Neural cell (in vitro differentiated cells): Measurements from ENCODE around the gene ARFRP1. TPM values are rescaled to one million over a fixed set of nuclear protein-coding genes. Genes with fewer than 3 reads are reported as not detected.

ENCODE experiments used
- H2AFZ ChIP-seq: fragments of 200-600, 300-800 bp; sonication (generic), shearing (Covaris generic); 2 replicates; pipeline ENCODE4 v1.6.0; 2014; ENCODE audit warnings: low read depth, mild to moderate bottlenecking, antibody characterized with exemption, low read length, moderate library complexity
- H3F3A ChIP-seq: fragments of 200-600 bp; shearing (Covaris generic); 2 replicates; pipeline ENCODE4 v1.6.1; 2016; ENCODE audit warnings: mild to moderate bottlenecking, moderate library complexity, mixed read lengths, antibody characterized with exemption, low read length; ENCODE audit not compliant: insufficient read depth, poor library complexity, severe bottlenecking
- H3K27ac ChIP-seq: fragments of 200-600, 300-800 bp; sonication (generic), shearing (Covaris generic); 2 replicates; pipeline ENCODE4 v1.5.1; 2014; ENCODE audit warnings: mild to moderate bottlenecking, low read length, moderate library complexity
- H3K27me3 ChIP-seq: fragments of 300-800, 200-600 bp; sonication (generic), shearing (Covaris generic); 2 replicates; pipeline ENCODE4 v1.6.0; 2014; ENCODE audit warnings: mild to moderate bottlenecking, low read depth, low read length, moderate library complexity; ENCODE audit not compliant: insufficient read depth
- H3K36me3 ChIP-seq: fragments of 300-800, 200-600 bp; sonication (generic), shearing (Covaris generic); 2 replicates; pipeline ENCODE4 v1.5.1; 2014; ENCODE audit warnings: mild to moderate bottlenecking, antibody characterized with exemption, low read length, moderate library complexity; ENCODE audit not compliant: insufficient read depth
- H3K4me2 ChIP-seq: fragments of 300-800, 200-600 bp; sonication (generic), shearing (Covaris generic); 2 replicates; pipeline ENCODE4 v1.6.0; 2014; ENCODE audit warnings: mild to moderate bottlenecking, low read length
- H3K4me3 ChIP-seq: fragments of 300-800, 200-600 bp; sonication (generic), shearing (Covaris generic); 2 replicates; pipeline ENCODE4 v1.5.1; 2014; ENCODE audit warnings: mild to moderate bottlenecking, low read length, moderate library complexity
- H3K79me2 ChIP-seq: fragments of 200-600 bp; shearing (Covaris generic); replicated peaks from 2 replicates; pipeline ENCODE4 v1.6.0; 2014; ENCODE audit warnings: mild to moderate bottlenecking, low read length, moderate library complexity; ENCODE audit not compliant: insufficient read depth
- H3K9ac ChIP-seq: fragments of 300-800, 200-600 bp; sonication (generic), shearing (Covaris generic); 2 replicates; pipeline ENCODE4 v1.6.1; 2016; ENCODE audit warnings: mild to moderate bottlenecking, low read length, mixed read lengths
- H3K9me2 ChIP-seq: fragments of 200-600 bp; shearing (Covaris generic); 2 replicates; pipeline ENCODE4 v1.6.1; 2016; ENCODE audit warnings: mild to moderate bottlenecking, low read length, mixed read lengths; ENCODE audit not compliant: insufficient read depth
- H3K9me3 ChIP-seq: fragments of 200-600, 300-800 bp; sonication (generic), shearing (Covaris generic); 2 replicates; pipeline ENCODE4 v1.6.1; 2016; ENCODE audit warnings: mild to moderate bottlenecking, mixed run types, low read length, moderate library complexity, mixed read lengths
- H4K20me1 ChIP-seq: fragments of 200-600 bp; shearing (Covaris generic); 2 replicates; pipeline ENCODE4 v1.6.1; 2016; ENCODE audit warnings: mild to moderate bottlenecking, mixed run types; ENCODE audit not compliant: insufficient read depth
- EP300 ChIP-seq: fragments of 450-650 bp; conservative IDR thresholded peaks from 2 replicates; pipeline ENCODE4 v1.6.1; 2014; ENCODE audit warnings: antibody characterized with exemption, mild to moderate bottlenecking, moderate library complexity; ENCODE audit not compliant: poor library complexity, severe bottlenecking
- EZH2 ChIP-seq: fragments of 200-600, 300-800 bp; shearing (Covaris generic), sonication (generic); IDR thresholded peaks from 2 replicates; pipeline ENCODE4 v1.6.1; 2014; ENCODE audit warnings: antibody characterized with exemption, low read length, borderline replicate concordance, mild to moderate bottlenecking; ENCODE audit not compliant: insufficient read depth, poor library complexity, severe bottlenecking
- MXI1 ChIP-seq: fragments of 450-650 bp; conservative IDR thresholded peaks from 2 replicates; pipeline ENCODE4 v1.6.1; 2014; ENCODE audit warnings: antibody characterized with exemption, mild to moderate bottlenecking; ENCODE audit not compliant: poor library complexity, severe bottlenecking
- POLR2AphosphoS5 ChIP-seq: IDR thresholded peaks from 2 replicates; pipeline ENCODE4 v1.6.1; 2012
- RAD21 ChIP-seq: fragments of 450-650 bp; conservative IDR thresholded peaks from 2 replicates; pipeline ENCODE4 v1.6.1; 2014; ENCODE audit warnings: antibody characterized with exemption, mild to moderate bottlenecking, moderate library complexity
- SMC3 ChIP-seq: fragments of 450-650 bp; conservative IDR thresholded peaks from 2 replicates; pipeline ENCODE4 v1.6.1; 2014; ENCODE audit warnings: antibody characterized with exemption, mild to moderate bottlenecking, moderate library complexity; ENCODE audit not compliant: poor library complexity
- TAF1 ChIP-seq: IDR thresholded peaks from 2 replicates; pipeline ENCODE4 v1.6.1; 2012; ENCODE audit warnings: low read depth
- polyA plus RNA-seq: library from polyadenylated mRNA; depleted of rRNA; stranded (reverse); fragments of >200 nt; gene quantifications from 2 replicates; pipeline ENCODE4 v1.2.3, GENCODE V29; 2014
- TF ChIP-seq, protein P1 (sequence below): IDR thresholded peaks from 2 replicates; pipeline ENCODE4 v1.6.1; 2012; ENCODE audit warnings: borderline replicate concordance
- TF ChIP-seq, protein P2 (sequence below): fragments of 450-650 bp; IDR thresholded peaks from 2 replicates; pipeline ENCODE4 v1.5.1; 2014; ENCODE audit warnings: antibody characterized with exemption, mild to moderate bottlenecking, moderate library complexity; ENCODE audit not compliant: poor library complexity, severe bottlenecking

ARFRP1 gene
- polyA plus RNA-seq, 1 donor from 2014 or later = 70.9 TPM

DNA sequence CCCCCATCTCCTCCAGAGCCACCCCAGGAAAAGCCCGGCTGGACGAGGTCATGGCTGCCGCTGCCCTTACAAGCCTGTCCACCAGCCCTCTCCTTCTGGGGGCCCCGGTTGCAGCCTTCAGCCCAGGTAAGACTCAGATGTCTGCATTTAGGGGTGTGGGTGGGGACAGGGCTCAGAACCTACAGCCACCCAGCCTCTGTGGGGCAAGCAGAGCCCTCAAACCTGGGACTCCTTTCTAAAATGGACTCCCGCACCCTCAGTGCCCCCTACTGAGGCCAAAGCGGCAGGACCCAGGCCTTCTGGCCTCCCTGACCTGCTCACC lies 33.5 kb upstream of the ARFRP1 start:
- Histone ChIP-seq H2AFZ (no peak overlapping the region), H3K9me2 (no peaks in the 10 kb centered on the region), H3K9me3 (no peaks in the 10 kb centered on the region), H4K20me1 (no peaks in the 10 kb centered on the region), H3K9ac (peak overlapping the region; percentile 76), H3K79me2 (no peaks in the 10 kb centered on the region), H3K27me3 (no peaks in the 10 kb centered on the region), H3F3A (no peaks in the 10 kb centered on the region), H3K27ac (peak overlapping the region; percentile 47), H3K36me3 (no peaks in the 10 kb centered on the region), H3K4me3 (peak overlapping the region; percentile 84), H3K4me2 (peak overlapping the region; percentile 70)
- no peak for TF ChIP-seq EZH2
- TF ChIP-seq, protein P1, sequence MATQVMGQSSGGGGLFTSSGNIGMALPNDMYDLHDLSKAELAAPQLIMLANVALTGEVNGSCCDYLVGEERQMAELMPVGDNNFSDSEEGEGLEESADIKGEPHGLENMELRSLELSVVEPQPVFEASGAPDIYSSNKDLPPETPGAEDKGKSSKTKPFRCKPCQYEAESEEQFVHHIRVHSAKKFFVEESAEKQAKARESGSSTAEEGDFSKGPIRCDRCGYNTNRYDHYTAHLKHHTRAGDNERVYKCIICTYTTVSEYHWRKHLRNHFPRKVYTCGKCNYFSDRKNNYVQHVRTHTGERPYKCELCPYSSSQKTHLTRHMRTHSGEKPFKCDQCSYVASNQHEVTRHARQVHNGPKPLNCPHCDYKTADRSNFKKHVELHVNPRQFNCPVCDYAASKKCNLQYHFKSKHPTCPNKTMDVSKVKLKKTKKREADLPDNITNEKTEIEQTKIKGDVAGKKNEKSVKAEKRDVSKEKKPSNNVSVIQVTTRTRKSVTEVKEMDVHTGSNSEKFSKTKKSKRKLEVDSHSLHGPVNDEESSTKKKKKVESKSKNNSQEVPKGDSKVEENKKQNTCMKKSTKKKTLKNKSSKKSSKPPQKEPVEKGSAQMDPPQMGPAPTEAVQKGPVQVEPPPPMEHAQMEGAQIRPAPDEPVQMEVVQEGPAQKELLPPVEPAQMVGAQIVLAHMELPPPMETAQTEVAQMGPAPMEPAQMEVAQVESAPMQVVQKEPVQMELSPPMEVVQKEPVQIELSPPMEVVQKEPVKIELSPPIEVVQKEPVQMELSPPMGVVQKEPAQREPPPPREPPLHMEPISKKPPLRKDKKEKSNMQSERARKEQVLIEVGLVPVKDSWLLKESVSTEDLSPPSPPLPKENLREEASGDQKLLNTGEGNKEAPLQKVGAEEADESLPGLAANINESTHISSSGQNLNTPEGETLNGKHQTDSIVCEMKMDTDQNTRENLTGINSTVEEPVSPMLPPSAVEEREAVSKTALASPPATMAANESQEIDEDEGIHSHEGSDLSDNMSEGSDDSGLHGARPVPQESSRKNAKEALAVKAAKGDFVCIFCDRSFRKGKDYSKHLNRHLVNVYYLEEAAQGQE = no peak
- TF ChIP-seq TAF1 = no peak
- TF ChIP-seq MXI1 = no peak

DNA sequence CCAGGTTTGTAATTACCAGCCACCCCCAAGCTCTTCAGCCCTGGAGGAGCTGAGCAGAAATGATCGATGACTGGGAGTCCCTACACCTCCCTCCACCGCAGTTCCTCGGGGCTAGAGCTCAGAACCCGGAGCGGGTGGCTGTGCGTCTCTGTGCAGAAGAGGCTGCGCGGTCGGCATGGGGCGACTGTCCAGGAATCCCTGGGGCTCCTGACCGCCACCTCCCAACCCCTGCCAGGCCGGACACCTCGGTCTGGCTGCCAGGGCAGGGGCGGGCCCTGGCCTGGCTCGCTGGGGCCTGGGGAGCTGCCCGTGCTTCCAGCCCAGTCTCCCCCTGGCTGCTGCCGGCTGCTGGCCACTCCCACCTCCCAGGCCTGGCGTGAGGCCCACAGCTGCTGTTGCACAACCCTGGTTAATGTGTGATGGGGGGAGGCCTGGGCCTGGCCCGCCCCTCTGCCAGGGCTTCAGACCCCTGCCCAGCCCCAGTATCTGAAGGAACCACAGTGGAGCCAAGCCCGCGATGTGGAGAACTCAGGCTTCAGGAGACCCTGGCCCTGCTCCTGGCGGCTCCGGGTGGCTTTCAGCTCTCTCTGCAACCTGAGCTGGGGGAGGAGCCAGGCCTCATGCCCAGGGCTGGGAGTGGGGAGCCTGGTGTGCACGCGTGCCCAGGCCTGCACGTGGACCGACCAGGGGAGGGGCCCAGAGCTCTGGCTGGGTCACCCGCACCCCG lies 33.0 kb upstream of the ARFRP1 start:
- H3F3A ChIP-seq = no peaks in the 10 kb centered on the region
- H3K36me3 ChIP-seq = no peaks in the 10 kb centered on the region
- TF ChIP-seq EP300 (no peak), POLR2AphosphoS5 (no peak), EZH2 (no peak), MXI1 (no peak), TAF1 (peak; percentile 11), RAD21 (no peak), SMC3 (peak; percentile 24)
- TF ChIP-seq, protein P1 = no peak
- TF ChIP-seq, protein P2, sequence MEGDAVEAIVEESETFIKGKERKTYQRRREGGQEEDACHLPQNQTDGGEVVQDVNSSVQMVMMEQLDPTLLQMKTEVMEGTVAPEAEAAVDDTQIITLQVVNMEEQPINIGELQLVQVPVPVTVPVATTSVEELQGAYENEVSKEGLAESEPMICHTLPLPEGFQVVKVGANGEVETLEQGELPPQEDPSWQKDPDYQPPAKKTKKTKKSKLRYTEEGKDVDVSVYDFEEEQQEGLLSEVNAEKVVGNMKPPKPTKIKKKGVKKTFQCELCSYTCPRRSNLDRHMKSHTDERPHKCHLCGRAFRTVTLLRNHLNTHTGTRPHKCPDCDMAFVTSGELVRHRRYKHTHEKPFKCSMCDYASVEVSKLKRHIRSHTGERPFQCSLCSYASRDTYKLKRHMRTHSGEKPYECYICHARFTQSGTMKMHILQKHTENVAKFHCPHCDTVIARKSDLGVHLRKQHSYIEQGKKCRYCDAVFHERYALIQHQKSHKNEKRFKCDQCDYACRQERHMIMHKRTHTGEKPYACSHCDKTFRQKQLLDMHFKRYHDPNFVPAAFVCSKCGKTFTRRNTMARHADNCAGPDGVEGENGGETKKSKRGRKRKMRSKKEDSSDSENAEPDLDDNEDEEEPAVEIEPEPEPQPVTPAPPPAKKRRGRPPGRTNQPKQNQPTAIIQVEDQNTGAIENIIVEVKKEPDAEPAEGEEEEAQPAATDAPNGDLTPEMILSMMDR = no peak
- H3K9me2 ChIP-seq = no peaks in the 10 kb centered on the region
- H2AFZ ChIP-seq = no peak overlapping the region
- no peaks in the 10 kb centered on the region for H3K27me3 ChIP-seq
- peak overlapping the region; percentile 47 for H3K27ac ChIP-seq
- H4K20me1 ChIP-seq = no peaks in the 10 kb centered on the region
- H3K9me3 ChIP-seq = no peaks in the 10 kb centered on the region
- peak overlapping the region; percentile 84 for H3K4me3 ChIP-seq
- H3K9ac ChIP-seq = peak overlapping the region; percentile 76
- peak overlapping the region; percentile 70 for H3K4me2 ChIP-seq
- no peaks in the 10 kb centered on the region for H3K79me2 ChIP-seq
